Astrocyte (in vitro differentiated cells and primary cell): Measurements from ENCODE around the gene FCER2.

Experiments
- EZH2 ChIP-seq: IDR thresholded peaks from 2 replicates; pipeline ENCODE4 v1.6.1; 2012; ENCODE audit warnings: mild to moderate bottlenecking, low read length, inconsistent platforms; ENCODE audit not compliant: insufficient read depth
- TF ChIP-seq, protein P1 (sequence below): IDR thresholded peaks from 2 replicates; pipeline ENCODE4 v1.5.1; 2011; ENCODE audit warnings: low read depth, mild to moderate bottlenecking, inconsistent platforms, low read length, moderate library complexity; ENCODE audit not compliant: insufficient read depth

DNA sequence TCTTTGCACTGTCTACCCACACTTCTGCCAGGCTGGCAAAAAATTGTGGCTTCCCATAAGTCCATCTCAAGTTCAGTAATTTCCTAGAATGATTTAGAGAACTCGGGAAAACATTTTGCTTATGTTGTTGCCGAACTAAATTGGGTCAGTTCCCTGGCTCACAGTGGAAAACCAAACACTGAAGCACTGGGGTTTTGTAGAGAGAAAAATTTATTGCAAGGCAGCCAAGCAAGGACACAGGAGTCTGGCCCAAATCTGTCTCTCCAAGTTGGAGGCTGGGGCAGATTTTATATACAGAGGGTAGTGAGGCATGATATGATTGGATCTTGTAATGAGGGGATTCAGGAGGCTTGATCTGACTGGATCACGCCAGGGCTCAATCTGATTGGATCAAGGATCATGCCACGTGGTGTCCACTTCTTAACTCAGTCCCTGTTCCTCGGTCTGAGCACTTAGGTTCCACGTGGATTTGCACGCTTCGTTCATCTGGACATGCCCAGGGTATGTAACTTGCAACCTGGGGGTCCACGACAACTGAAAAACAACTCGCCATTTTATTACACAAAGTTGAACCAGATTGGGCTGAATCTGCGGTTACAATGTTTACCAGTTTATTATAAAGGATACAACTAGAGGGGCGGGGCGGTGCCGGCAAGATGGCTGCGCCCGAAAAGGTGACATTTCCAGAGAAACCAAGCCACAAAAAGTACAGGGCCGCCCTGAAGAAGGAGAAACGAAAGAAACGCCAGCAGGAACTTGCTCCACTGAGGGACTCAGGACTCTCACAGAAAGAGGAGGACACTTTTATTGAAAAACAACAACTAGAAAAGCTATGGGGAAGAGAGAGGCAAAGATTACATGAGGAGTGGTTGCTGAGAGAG lies 38.1 kb upstream of the FCER2 start:
- TF ChIP-seq, protein P1, sequence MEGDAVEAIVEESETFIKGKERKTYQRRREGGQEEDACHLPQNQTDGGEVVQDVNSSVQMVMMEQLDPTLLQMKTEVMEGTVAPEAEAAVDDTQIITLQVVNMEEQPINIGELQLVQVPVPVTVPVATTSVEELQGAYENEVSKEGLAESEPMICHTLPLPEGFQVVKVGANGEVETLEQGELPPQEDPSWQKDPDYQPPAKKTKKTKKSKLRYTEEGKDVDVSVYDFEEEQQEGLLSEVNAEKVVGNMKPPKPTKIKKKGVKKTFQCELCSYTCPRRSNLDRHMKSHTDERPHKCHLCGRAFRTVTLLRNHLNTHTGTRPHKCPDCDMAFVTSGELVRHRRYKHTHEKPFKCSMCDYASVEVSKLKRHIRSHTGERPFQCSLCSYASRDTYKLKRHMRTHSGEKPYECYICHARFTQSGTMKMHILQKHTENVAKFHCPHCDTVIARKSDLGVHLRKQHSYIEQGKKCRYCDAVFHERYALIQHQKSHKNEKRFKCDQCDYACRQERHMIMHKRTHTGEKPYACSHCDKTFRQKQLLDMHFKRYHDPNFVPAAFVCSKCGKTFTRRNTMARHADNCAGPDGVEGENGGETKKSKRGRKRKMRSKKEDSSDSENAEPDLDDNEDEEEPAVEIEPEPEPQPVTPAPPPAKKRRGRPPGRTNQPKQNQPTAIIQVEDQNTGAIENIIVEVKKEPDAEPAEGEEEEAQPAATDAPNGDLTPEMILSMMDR: no peak
- no peak for TF ChIP-seq EZH2
